Measurements from ENCODE around the gene AUTS2.

- TF ChIP-seq CTCF (conservative IDR thresholded peaks at IDR 0.05; ENCODE audit: low read length) = no peak
- no peak for TF ChIP-seq EZH2phosphoT487 (IDR thresholded peaks at IDR 0.05; ENCODE audit: borderline replicate concordance)
Observed at GRCh38 chr7:70267381-70268120, 669.3 kb downstream of the AUTS2 start.
